Muscle of leg (tissue), 11 donors: Measurements from ENCODE around the gene CALN1. TPM values are rescaled to one million over a fixed set of nuclear protein-coding genes. Genes with fewer than 3 reads are reported as not detected.

ENCODE experiments used
- DNase-seq: peaks from one replicate; pipeline ENCODE4 v3.0.0; 2013
- H3K27ac ChIP-seq: one replicate; pipeline ENCODE4 v1.5.1; 2013; ENCODE audit warnings: mild to moderate bottlenecking, low read length, control low read depth
- H3K27me3 ChIP-seq: one replicate; pipeline ENCODE4 v1.6.1; 2013; ENCODE audit warnings: low read length; ENCODE audit not compliant: control insufficient read depth, insufficient read depth
- H3K36me3 ChIP-seq: one replicate; pipeline ENCODE4 v1.6.1; 2013; ENCODE audit warnings: low read length; ENCODE audit not compliant: control insufficient read depth, insufficient read depth
- H3K4me1 ChIP-seq: one replicate; pipeline ENCODE4 v1.6.1; 2013; ENCODE audit warnings: low read length; ENCODE audit not compliant: control insufficient read depth, insufficient read depth
- H3K4me3 ChIP-seq: one replicate; pipeline ENCODE4 v1.5.1; 2013; ENCODE audit warnings: low read length, control low read depth
- H3K9me3 ChIP-seq: replicated peaks from 2 replicates; pipeline ENCODE4 v1.6.1; 2013; ENCODE audit warnings: low read depth, low read length; ENCODE audit not compliant: control insufficient read depth
- WGBS: methylation state at CpG from one replicate; pipeline ENCODE4 v1.1.5; 2013; ENCODE audit warnings: missing lambda C conversion rate; ENCODE audit not compliant: insufficient coverage; 5-methylcytosine and 5-hydroxymethylcytosine counted together
- polyA plus RNA-seq, 8 donors: library from polyadenylated mRNA; unstranded; fragments of 120-200 nt; gene quantifications; one replicate each; pipeline versions ENCODE4 v1.2.1 to v1.2.3, GENCODE V29; 2013; ENCODE audit warnings: inconsistent platforms in 1 of 8, low replicate concordance in 1 of 8; ENCODE audit not compliant: insufficient read length in 8 of 8, insufficient read depth in 1 of 8
- total RNA-seq: library from RNA; stranded (reverse); fragments of 120-200 nt; gene quantifications from one replicate; pipeline ENCODE4 v1.2.4, GENCODE V29; 2013

CALN1 gene
- total and polyA plus RNA-seq, 9 donors: 0.65 to 2.3 (median 1.0) TPM

DNA sequence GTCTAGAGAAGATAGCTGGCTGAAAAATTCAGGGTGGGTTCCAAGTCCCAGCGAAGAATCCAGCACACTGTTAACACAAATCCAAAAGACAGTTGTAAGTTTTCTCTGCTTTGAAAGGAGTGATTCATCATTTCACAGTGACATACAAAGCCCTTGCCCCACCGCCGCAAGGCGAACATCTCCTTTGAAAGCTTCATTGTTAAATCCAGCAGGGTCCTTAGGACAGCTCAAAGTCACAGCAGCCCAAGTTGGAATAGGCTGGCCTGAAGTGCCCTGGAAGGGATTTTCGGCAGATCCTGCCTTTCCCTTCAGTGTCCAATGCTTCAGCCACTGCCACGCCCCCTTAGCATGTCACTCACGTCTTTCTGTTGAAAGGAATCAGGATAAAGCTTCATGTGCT is 526.1 kb downstream of the CALN1 start:
- H3K4me3 ChIP-seq: no peak overlapping the region
- no peaks in the 10 kb centered on the region for H3K27me3 ChIP-seq
- H3K36me3 ChIP-seq: no peaks in the 10 kb centered on the region
- H3K27ac ChIP-seq: no peak overlapping the region
- H3K9me3 ChIP-seq: peaks cover 7% of the 10 kb centered on the region
- DNase-seq: no peak
- H3K4me1 ChIP-seq: no peaks in the 10 kb centered on the region
- 74% methylated on average over 6 of the region's 7 CpGs for WGBS

- no peaks in the 10 kb centered on the region for H3K27me3 ChIP-seq
- 55% methylated on average over 3 of the region's 5 CpGs for WGBS
- DNase-seq: no peak
- H3K4me3 ChIP-seq: no peak overlapping the region
- no peaks in the 10 kb centered on the region for H3K36me3 ChIP-seq
- peaks cover 7% of the 10 kb centered on the region for H3K9me3 ChIP-seq
- H3K4me1 ChIP-seq: no peaks in the 10 kb centered on the region
- no peak overlapping the region for H3K27ac ChIP-seq
Observed at GRCh38 chr7:71885487-71885886, 526.7 kb downstream of the CALN1 start.

- WGBS: 75% methylated on average over 2 of the region's 5 CpGs
- H3K4me1 ChIP-seq: no peaks in the 10 kb centered on the region
- DNase-seq: no peak
- no peak overlapping the region for H3K4me3 ChIP-seq
- no peaks in the 10 kb centered on the region for H3K36me3 ChIP-seq
- peaks cover 7% of the 10 kb centered on the region for H3K9me3 ChIP-seq
- H3K27me3 ChIP-seq: no peaks in the 10 kb centered on the region
- no peak overlapping the region for H3K27ac ChIP-seq
Observed at GRCh38 chr7:71883415-71883814, 528.7 kb downstream of the CALN1 start.

DNA sequence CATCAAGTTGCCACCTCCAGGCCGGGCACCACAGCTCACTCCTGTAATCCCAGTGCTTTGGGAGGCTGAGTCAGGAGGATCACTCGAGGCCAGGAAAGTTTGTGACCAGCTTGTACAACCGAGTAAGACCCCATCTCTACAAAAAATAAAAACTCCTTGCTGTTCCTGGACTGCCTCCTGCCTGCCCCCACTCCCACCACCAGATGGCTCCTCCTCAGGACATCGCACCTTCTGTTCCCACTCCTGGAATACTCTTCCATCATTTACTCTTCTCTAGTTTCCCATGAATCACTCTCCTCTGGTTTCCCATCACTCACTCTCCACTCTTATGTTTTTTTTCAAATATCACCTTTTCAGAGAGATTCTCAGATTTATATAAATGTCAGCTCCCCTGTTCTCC is 540.7 kb downstream of the CALN1 start:
- Histone ChIP-seq H3K27me3 (no peaks in the 10 kb centered on the region), H3K27ac (no peak overlapping the region), H3K4me3 (no peak overlapping the region), H3K9me3 (no peaks in the 10 kb centered on the region), H3K4me1 (no peaks in the 10 kb centered on the region), H3K36me3 (no peaks in the 10 kb centered on the region)
- no peak for DNase-seq
- WGBS: 72% methylated on average over 4 of the region's 4 CpGs

DNA sequence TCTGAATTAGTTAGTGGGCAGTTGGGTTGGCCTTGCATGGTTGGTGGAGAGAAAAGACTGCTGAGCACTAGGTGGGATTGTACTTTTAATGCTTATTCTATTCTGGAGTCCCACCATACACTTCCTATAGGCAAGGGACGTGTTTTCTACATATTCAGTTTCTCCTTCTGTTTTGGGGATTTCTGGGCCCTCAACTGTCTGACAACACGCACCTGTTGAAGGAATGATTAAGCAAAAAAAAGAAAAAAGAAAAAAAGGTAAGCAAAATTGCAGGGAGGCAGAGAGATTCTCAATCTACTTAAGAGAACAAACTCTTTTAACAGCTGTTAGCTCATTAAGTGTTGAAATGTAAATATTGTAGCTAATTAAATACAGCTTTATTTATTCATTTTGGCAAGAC is 541.3 kb downstream of the CALN1 start:
- Histone ChIP-seq H3K9me3 (no peaks in the 10 kb centered on the region), H3K4me1 (no peaks in the 10 kb centered on the region), H3K4me3 (no peak overlapping the region), H3K27ac (no peak overlapping the region), H3K27me3 (no peaks in the 10 kb centered on the region), H3K36me3 (no peaks in the 10 kb centered on the region)
- WGBS: no CpG with 5 or more reads among the region's 2 CpGs
- DNase-seq: no peak

DNA sequence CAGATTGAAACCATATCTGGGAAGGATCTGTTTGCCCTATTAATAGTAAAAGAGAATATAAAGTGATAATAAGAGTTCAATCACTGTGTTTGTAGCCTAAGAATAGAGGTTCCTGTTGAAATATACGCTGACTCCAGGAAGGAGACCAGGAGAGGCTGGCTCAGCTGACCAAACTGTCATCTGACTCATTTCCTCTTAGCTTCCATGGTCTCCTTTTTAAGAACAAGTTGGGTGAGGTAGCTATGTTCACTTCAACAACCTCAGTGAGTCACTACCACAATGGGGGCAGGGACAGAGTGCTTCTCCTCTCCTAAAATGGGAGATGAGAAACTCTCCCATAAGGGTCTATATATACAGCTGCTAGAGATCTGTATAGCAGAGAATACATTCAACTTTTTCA is 543.3 kb downstream of the CALN1 start:
- H3K27me3 ChIP-seq: no peaks in the 10 kb centered on the region
- H3K4me1 ChIP-seq: no peaks in the 10 kb centered on the region
- no CpG with 5 or more reads among the region's 1 CpG for WGBS
- H3K27ac ChIP-seq: no peak overlapping the region
- no peaks in the 10 kb centered on the region for H3K9me3 ChIP-seq
- H3K4me3 ChIP-seq: no peak overlapping the region
- peak; percentile 25 for DNase-seq
- H3K36me3 ChIP-seq: no peaks in the 10 kb centered on the region

DNA sequence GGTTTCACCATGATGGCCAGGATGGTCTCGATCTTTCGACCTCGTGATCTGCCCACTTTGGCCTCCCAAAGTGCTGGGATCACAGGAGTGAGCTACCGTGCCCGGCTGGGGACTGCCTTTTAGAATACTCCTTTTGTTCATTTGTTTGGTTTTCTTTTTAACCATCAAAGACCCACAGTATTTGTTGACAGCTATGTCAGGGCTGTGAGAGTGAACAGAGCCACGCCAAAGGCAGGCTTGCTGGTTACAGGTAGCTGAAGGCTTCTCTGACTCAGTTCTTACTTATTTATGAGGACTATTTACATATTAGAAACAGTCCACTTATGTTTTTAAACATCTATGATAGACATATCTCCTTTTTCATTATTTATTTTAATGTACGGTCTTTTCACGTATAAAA is 544.5 kb downstream of the CALN1 start:
- Histone ChIP-seq H3K27me3 (no peaks in the 10 kb centered on the region), H3K27ac (no peak overlapping the region), H3K36me3 (no peaks in the 10 kb centered on the region), H3K4me1 (no peaks in the 10 kb centered on the region), H3K4me3 (no peak overlapping the region), H3K9me3 (no peaks in the 10 kb centered on the region)
- WGBS: no CpG with 5 or more reads among the region's 8 CpGs
- no peak for DNase-seq

- Histone ChIP-seq H3K4me1 (no peaks in the 10 kb centered on the region), H3K27me3 (no peaks in the 10 kb centered on the region), H3K27ac (no peak overlapping the region), H3K36me3 (no peaks in the 10 kb centered on the region), H3K4me3 (no peak overlapping the region), H3K9me3 (no peaks in the 10 kb centered on the region)
- WGBS: 75% methylated on average over 4 of the region's 6 CpGs
- DNase-seq: no peak
Observed at GRCh38 chr7:71865172-71865571, 547.0 kb downstream of the CALN1 start.

GRCh38 chr7:71864130-71864529 is 548.0 kb downstream of the CALN1 start:
- Histone ChIP-seq H3K4me1 (no peaks in the 10 kb centered on the region), H3K27me3 (no peaks in the 10 kb centered on the region), H3K36me3 (no peaks in the 10 kb centered on the region), H3K9me3 (no peaks in the 10 kb centered on the region), H3K27ac (no peak overlapping the region), H3K4me3 (no peak overlapping the region)
- 83% methylated on average over 3 of the region's 4 CpGs for WGBS
- DNase-seq: no peak

GRCh38 chr7:71860572-71860971 is 551.6 kb downstream of the CALN1 start:
- WGBS: 60% methylated on average over 1 of the region's 4 CpGs
- H3K4me3 ChIP-seq: no peak overlapping the region

GRCh38 chr7:71857338-71857737 is 554.8 kb downstream of the CALN1 start:
- WGBS: no CpG with 5 or more reads among the region's 6 CpGs
- Histone ChIP-seq H3K4me3 (no peak overlapping the region), H3K4me1 (no peaks in the 10 kb centered on the region), H3K27ac (no peak overlapping the region), H3K27me3 (no peaks in the 10 kb centered on the region), H3K36me3 (no peaks in the 10 kb centered on the region), H3K9me3 (no peaks in the 10 kb centered on the region)
- DNase-seq: no peak

More at GRCh38 chr7:71860572-71860971, 551.6 kb downstream of the CALN1 start:
- Histone ChIP-seq H3K36me3 (no peaks in the 10 kb centered on the region), H3K27ac (no peak overlapping the region), H3K9me3 (no peaks in the 10 kb centered on the region), H3K4me1 (no peaks in the 10 kb centered on the region), H3K27me3 (no peaks in the 10 kb centered on the region)
- no peak for DNase-seq
